ENCODE results near the gene TASP1. TPM values are rescaled to one million over a fixed set of nuclear protein-coding genes. Genes with fewer than 3 reads are reported as not detected.

Gene TASP1
- total RNA-seq, 4 donors from 2014 or later = 3.0 to 18.1 (median 12.9) TPM

DNA sequence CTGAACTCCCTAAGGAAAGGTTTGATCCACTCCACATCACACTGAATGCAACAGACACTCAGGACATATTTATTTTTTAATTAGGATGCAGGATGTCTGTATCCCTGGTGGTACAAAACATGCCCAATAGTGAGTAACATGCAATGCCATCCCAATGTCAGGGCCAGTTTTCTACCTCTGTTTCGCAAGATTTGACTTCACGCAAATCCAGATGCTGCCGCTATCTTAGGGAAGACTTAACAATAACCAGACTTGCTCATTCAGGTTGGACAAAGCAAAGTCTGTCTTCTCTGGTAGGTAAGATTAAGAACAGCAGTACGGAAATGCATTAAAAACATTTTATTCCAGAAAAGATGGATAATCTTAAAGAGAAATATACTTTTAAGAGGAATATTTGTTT is 103.1 kb downstream of the TASP1 start:
- no peak for DNase-seq
- H3K27me3 ChIP-seq = no peaks in the 10 kb centered on the region
- WGBS, 2 donors (ENCODE audit: low coverage in 1 of 2) = 99 to 100% methylated on average over 1 to 4 of the region's 4 CpGs
- TF ChIP-seq POLR2A (IDR thresholded peaks at IDR 0.05) = no peak
- TF ChIP-seq POLR2AphosphoS5 (IDR thresholded peaks at IDR 0.05) = no peak
- no peak for TF ChIP-seq EP300 (IDR thresholded peaks at IDR 0.05; ENCODE audit: low read depth)
- TF ChIP-seq, protein P1, sequence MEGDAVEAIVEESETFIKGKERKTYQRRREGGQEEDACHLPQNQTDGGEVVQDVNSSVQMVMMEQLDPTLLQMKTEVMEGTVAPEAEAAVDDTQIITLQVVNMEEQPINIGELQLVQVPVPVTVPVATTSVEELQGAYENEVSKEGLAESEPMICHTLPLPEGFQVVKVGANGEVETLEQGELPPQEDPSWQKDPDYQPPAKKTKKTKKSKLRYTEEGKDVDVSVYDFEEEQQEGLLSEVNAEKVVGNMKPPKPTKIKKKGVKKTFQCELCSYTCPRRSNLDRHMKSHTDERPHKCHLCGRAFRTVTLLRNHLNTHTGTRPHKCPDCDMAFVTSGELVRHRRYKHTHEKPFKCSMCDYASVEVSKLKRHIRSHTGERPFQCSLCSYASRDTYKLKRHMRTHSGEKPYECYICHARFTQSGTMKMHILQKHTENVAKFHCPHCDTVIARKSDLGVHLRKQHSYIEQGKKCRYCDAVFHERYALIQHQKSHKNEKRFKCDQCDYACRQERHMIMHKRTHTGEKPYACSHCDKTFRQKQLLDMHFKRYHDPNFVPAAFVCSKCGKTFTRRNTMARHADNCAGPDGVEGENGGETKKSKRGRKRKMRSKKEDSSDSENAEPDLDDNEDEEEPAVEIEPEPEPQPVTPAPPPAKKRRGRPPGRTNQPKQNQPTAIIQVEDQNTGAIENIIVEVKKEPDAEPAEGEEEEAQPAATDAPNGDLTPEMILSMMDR (IDR thresholded peaks at IDR 0.05) = no peak
- H3K4me1 ChIP-seq = no peaks in the 10 kb centered on the region
- no peaks in the 10 kb centered on the region for H3K9me3 ChIP-seq
- no peak overlapping the region for H3K27ac ChIP-seq
- no peaks in the 10 kb centered on the region for H3K36me3 ChIP-seq
- in situ Hi-C loops (cut with MboI; ENCODE audit: low pct_ligation_motif_present in 1 of 4, low pct_unique_long_range_greater_than_20kb in 1 of 4, low sequenced_read_pairs in 3 of 4) = loop anchor here in 1 of 4 donors (25.0 kb wide), 1 partner anchor 423 kb away; no protein-coding TSS in a partner anchor
- no peak overlapping the region for H3K4me3 ChIP-seq
- intact Hi-C loops (cut with DNase I; ENCODE audit: low total_unique reads) = no loop called here

DNA sequence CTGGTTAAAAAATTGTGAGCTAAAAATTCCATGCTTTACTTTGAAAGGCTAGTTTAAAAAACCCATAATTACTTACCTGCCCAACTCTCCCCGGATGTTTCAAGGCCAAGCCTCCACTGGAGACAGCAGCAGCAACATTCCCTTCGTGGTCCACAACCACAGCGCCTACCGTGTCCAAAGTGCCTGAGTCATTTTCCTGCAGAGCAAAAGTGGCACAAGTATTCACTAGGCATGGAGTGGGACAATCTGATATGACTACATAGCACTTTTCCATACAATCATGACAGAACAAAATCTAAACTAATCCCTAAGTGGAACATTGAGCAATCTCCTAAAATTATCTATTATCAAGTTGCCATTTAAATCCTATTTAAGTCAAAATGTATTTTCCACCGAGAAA is 104.8 kb downstream of the TASP1 start:
- H3K27me3 ChIP-seq = no peaks in the 10 kb centered on the region
- DNase-seq = no peak
- H3K36me3 ChIP-seq = no peaks in the 10 kb centered on the region
- in situ Hi-C loops (cut with MboI; ENCODE audit: low pct_ligation_motif_present in 1 of 4, low pct_unique_long_range_greater_than_20kb in 1 of 4, low sequenced_read_pairs in 3 of 4) (loop anchor here in 1 of 4 donors (25.0 kb wide), 1 partner anchor 422 kb away; no protein-coding TSS in a partner anchor), intact Hi-C loops (cut with DNase I; ENCODE audit: low total_unique reads) (no loop called here)
- 92% methylated on average over 5 of the region's 5 CpGs for WGBS, 2 donors (ENCODE audit: low coverage in 1 of 2)
- no peaks in the 10 kb centered on the region for H3K4me1 ChIP-seq
- H3K9me3 ChIP-seq = no peaks in the 10 kb centered on the region
- H3K27ac ChIP-seq = no peak overlapping the region
- no peak for TF ChIP-seq POLR2AphosphoS5 (IDR thresholded peaks at IDR 0.05)
- no peak for TF ChIP-seq POLR2A (IDR thresholded peaks at IDR 0.05)
- TF ChIP-seq, protein P1 (IDR thresholded peaks at IDR 0.05) = no peak
- no peak for TF ChIP-seq EP300 (IDR thresholded peaks at IDR 0.05; ENCODE audit: low read depth)
- H3K4me3 ChIP-seq = no peak overlapping the region

DNA sequence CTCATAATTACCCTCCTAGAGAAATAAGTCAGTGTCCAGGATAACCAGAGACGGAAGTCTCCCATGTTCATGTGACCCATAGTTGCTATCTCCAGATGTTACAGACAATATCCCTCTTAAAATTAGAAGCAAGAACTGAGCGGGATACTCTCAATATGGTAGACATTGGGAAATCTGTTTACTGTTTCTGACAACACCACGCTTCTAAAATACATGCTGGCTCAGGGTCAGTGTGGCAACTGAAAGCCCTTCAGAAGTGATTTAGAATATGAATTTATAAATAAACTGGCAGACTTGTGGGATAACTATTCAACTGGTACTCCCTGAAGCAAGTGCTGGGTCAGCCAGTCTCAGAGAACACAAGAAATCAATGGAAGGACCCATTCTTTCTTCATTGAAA is 108.6 kb downstream of the TASP1 start:
- H3K4me3 ChIP-seq = no peak overlapping the region
- H3K27me3 ChIP-seq = no peaks in the 10 kb centered on the region
- no peaks in the 10 kb centered on the region for H3K36me3 ChIP-seq
- TF ChIP-seq EP300 (IDR thresholded peaks at IDR 0.05; ENCODE audit: low read depth) (no peak), POLR2AphosphoS5 (IDR thresholded peaks at IDR 0.05) (no peak), POLR2A (IDR thresholded peaks at IDR 0.05) (no peak)
- TF ChIP-seq, protein P1 (IDR thresholded peaks at IDR 0.05) = no peak
- WGBS, 2 donors (ENCODE audit: low coverage in 1 of 2) = 97 to 100% methylated on average over 2 to 3 of the region's 3 CpGs
- in situ Hi-C loops (cut with MboI; ENCODE audit: low pct_ligation_motif_present in 1 of 4, low pct_unique_long_range_greater_than_20kb in 1 of 4, low sequenced_read_pairs in 3 of 4) (loop anchor here in 1 of 4 donors (25.0 kb wide), 1 partner anchor 418 kb away; no protein-coding TSS in a partner anchor), intact Hi-C loops (cut with DNase I; ENCODE audit: low total_unique reads) (no loop called here)
- H3K9me3 ChIP-seq = no peaks in the 10 kb centered on the region
- DNase-seq = no peak
- no peak overlapping the region for H3K27ac ChIP-seq
- H3K4me1 ChIP-seq = no peaks in the 10 kb centered on the region

DNA sequence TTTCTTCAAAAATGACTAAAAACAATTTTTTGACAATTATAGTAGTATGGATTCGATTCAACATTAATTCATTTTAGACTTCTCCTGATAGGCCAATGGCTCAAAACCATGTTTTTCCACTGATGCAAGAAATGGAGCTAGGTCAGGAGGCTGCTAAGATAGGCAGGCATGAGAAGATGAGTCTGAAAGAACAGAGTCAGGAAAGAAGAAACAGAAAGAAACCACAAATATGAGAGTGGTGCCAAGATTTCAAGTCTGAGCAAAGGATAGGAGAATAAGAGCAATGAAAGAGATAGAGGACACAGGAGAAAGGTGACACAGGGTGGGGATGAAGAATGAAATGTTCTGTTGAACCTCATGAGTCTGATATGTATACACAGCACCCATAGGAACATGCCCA is 112.2 kb downstream of the TASP1 start:
- no peaks in the 10 kb centered on the region for H3K9me3 ChIP-seq
- in situ Hi-C loops (cut with MboI; ENCODE audit: low pct_ligation_motif_present in 1 of 4, low pct_unique_long_range_greater_than_20kb in 1 of 4, low sequenced_read_pairs in 3 of 4) (loop anchor here in 1 of 4 donors (25.0 kb wide), 1 partner anchor 414 kb away; no protein-coding TSS in a partner anchor), intact Hi-C loops (cut with DNase I; ENCODE audit: low total_unique reads) (no loop called here)
- no peaks in the 10 kb centered on the region for H3K27me3 ChIP-seq
- H3K36me3 ChIP-seq = peaks cover 0 to 4% (median 0%) of the 10 kb centered on the region in 4 donors
- no peaks in the 10 kb centered on the region for H3K4me1 ChIP-seq
- H3K4me3 ChIP-seq = no peak overlapping the region
- DNase-seq = no peak
- no peak for TF ChIP-seq POLR2A (IDR thresholded peaks at IDR 0.05)
- no peak for TF ChIP-seq POLR2AphosphoS5 (IDR thresholded peaks at IDR 0.05)
- TF ChIP-seq EP300 (IDR thresholded peaks at IDR 0.05; ENCODE audit: low read depth) = no peak
- TF ChIP-seq, protein P1 (IDR thresholded peaks at IDR 0.05) = no peak
- no peak overlapping the region for H3K27ac ChIP-seq
- WGBS, 2 donors (ENCODE audit: low coverage in 1 of 2) = 94 to 100% methylated on average over 1 of the region's 1 CpG

Measured in transverse colon (tissue), 4 donors.